K562 (cell line): ENCODE results near the gene ZMYM2. TPM values are rescaled to one million over a fixed set of nuclear protein-coding genes. Genes with fewer than 3 reads are reported as not detected.

Source experiments
- ATAC-seq: fragments of 200-7000 bp; cut with Tn5 transposase; 3 replicates; pipeline ENCODE4 v1.9.1; 2020; ENCODE audit warnings: moderate library complexity
- BruUV-seq: library from RNA; stranded (reverse); fragments of 400-500 nt; replicated peaks from 2 replicates; lab custom pipeline; 2021; lab: Mats Ljungman, UMichigan
- CTCF ChIA-PET: fragments of 300-600 bp; formaldehyde crosslinking; extraction: SDS; loops from one replicate; lab custom pipeline; 2021; ENCODE audit warnings: low intra/inter-chr PET ratio; lab: Yijun Ruan, JAX
- POLR2A ChIA-PET: fragments of 300-600, 350-650 bp; sonication (Branson Sonifier 250); formaldehyde crosslinking; extraction: SDS; loops from one replicate; lab custom pipeline; 2021; ENCODE audit warnings: antibody characterized with exemption, inconsistent platforms; lab: Yijun Ruan, JAX
- DNase-seq, 4 experiments: peaks; one replicate each; pipeline versions ENCODE4 v3.0.0 to v3.0.0-alpha.2; 2011 to 2018; ENCODE audit warnings: low spot score in 3 of 4, mixed read lengths in 3 of 4; ENCODE audit errors: extremely low read depth in 1 of 4
- FAIRE-seq: peaks from 2 replicates; lab custom pipeline; 2011; peaks lifted over from hg19 to GRCh38; lab: Jason Lieb, UNC
- H2AFZ ChIP-seq: 2 replicates; pipeline ENCODE4 v1.6.0; 2011; ENCODE audit warnings: low read depth, low read length, control low read depth, inconsistent platforms
- H3K27ac ChIP-seq: fragments of 200-600 bp; 3 replicates; pipeline ENCODE4 v1.8.0; 2011; ENCODE audit warnings: low read depth, mild to moderate bottlenecking, control low read depth, inconsistent platforms, low read length, moderate library complexity, mixed read lengths; ENCODE audit errors: extremely low read depth
- H3K27me3 ChIP-seq, 2 experiments: fragments of 300-600 bp in 1 of 2; 2 replicates in 1 of 2; 3 replicates in 1 of 2; pipeline versions ENCODE4 v1.6.0 to v1.8.0; 2011; ENCODE audit warnings: inconsistent platforms in 2 of 2, low read length in 2 of 2, mild to moderate bottlenecking in 1 of 2, mixed read lengths in 1 of 2, moderate library complexity in 1 of 2; ENCODE audit not compliant: control insufficient read depth in 2 of 2, insufficient read depth in 2 of 2
- H3K36me3 ChIP-seq: fragments of 300-600 bp; 3 replicates; pipeline ENCODE4 v1.8.0; 2011; ENCODE audit warnings: mild to moderate bottlenecking, low read length, inconsistent platforms; ENCODE audit not compliant: control insufficient read depth, insufficient read depth
- H3K4me1 ChIP-seq, 2 experiments: fragments of 200-600 bp in 1 of 2; replicated peaks in 1 of 2; 2 replicates in 1 of 2; 3 replicates in 1 of 2; pipeline versions ENCODE4 v1.5.1 to v1.8.0; 2011; ENCODE audit warnings: inconsistent platforms in 2 of 2, low read length in 2 of 2, mild to moderate bottlenecking in 1 of 2, mixed read lengths in 1 of 2, moderate library complexity in 1 of 2; ENCODE audit not compliant: control insufficient read depth in 2 of 2, insufficient read depth in 2 of 2
- H3K4me2 ChIP-seq: 2 replicates; pipeline ENCODE4 v1.6.1; 2011; ENCODE audit warnings: low read length, control low read depth, inconsistent platforms, mixed read lengths; ENCODE audit not compliant: insufficient read depth
- H3K4me3 ChIP-seq: fragments of 200-600 bp; sonication (generic), shearing (Covaris generic); 2 replicates; pipeline ENCODE4 v1.5.1; 2016; ENCODE audit warnings: control low read depth, inconsistent platforms
- H3K79me2 ChIP-seq: fragments of 200-600 bp; 3 replicates; pipeline ENCODE4 v1.8.0; 2011; ENCODE audit warnings: low read length, inconsistent platforms; ENCODE audit not compliant: control insufficient read depth, insufficient read depth
- H3K9ac ChIP-seq, 2 experiments: 2 replicates each; pipeline versions ENCODE4 v1.6.0 to v1.6.1; 2011; ENCODE audit warnings: low read depth in 2 of 2, low read length in 2 of 2, control low read depth in 1 of 2, inconsistent platforms in 1 of 2, mild to moderate bottlenecking in 1 of 2, mixed read lengths in 1 of 2; ENCODE audit not compliant: insufficient read depth in 1 of 2
- H3K9me1 ChIP-seq: one replicate; pipeline ENCODE4 v1.6.0; 2011; ENCODE audit warnings: inconsistent platforms, mild to moderate bottlenecking, low read length, moderate library complexity; ENCODE audit not compliant: control insufficient read depth, insufficient read depth
- H3K9me3 ChIP-seq: replicated peaks from 2 replicates; pipeline ENCODE4 v1.5.1; 2011; ENCODE audit warnings: low read depth, low read length, inconsistent platforms; ENCODE audit not compliant: control insufficient read depth, insufficient read depth
- H4K20me1 ChIP-seq: replicated peaks from 2 replicates; pipeline ENCODE4 v1.6.1; 2011; ENCODE audit warnings: low read length, inconsistent platforms, mixed read lengths; ENCODE audit not compliant: control insufficient read depth, insufficient read depth
- GATAD2B ChIP-seq: fragments of 450-650 bp; IDR thresholded peaks from 2 replicates; pipeline ENCODE4 v1.6.1; 2017; ENCODE audit warnings: mild to moderate bottlenecking, borderline replicate concordance
- MXD1 ChIP-seq: fragments of 250-450 bp; sonication (Bioruptor Pico); IDR thresholded peaks from 2 replicates; pipeline ENCODE4 v1.8.0; 2021; ENCODE audit warnings: borderline replicate concordance, mild to moderate bottlenecking, moderate library complexity; ENCODE audit not compliant: poor library complexity, severe bottlenecking
- NRF1 ChIP-seq, 2 experiments: fragments of 450-650 bp; IDR thresholded peaks in 1 of 2; conservative IDR thresholded peaks in 1 of 2; 2 replicates each; pipeline ENCODE4 v1.6.1; 2014; ENCODE audit warnings: mild to moderate bottlenecking in 2 of 2
- PHB ChIP-seq: fragments of 250-450 bp; sonication (Bioruptor Pico); IDR thresholded peaks from 2 replicates; pipeline ENCODE4 v1.5.0; 2021
- PRMT5 ChIP-seq: sonication (generic); formaldehyde crosslinking; IDR thresholded peaks from 2 replicates; pipeline ENCODE4 v1.5.0; 2020; ENCODE audit warnings: missing genetic modification reagents
- PTTG1 ChIP-seq: fragments of 450-650 bp; IDR thresholded peaks from 2 replicates; pipeline ENCODE4 v1.6.1; 2016; ENCODE audit warnings: low read depth, mild to moderate bottlenecking, missing genetic modification characterization, missing compliant biosample characterization
- RAD51 ChIP-seq: fragments of 450-650 bp; IDR thresholded peaks from 2 replicates; pipeline ENCODE4 v1.7.1; 2016; ENCODE audit warnings: low read depth, mild to moderate bottlenecking, borderline replicate concordance
- RHOXF2B ChIP-seq: fragments of 250-450 bp; sonication (Bioruptor Pico); conservative IDR thresholded peaks from 2 replicates; pipeline ENCODE4 v1.5.1; 2021
- TCF7 ChIP-seq: sonication (generic); IDR thresholded peaks from 2 replicates; pipeline ENCODE4 v1.6.1; 2016; ENCODE audit warnings: antibody characterized with exemption, borderline replicate concordance
- U2AF2 ChIP-seq: fragments of 200-400 bp; formaldehyde crosslinking; optimal IDR thresholded peaks from 2 replicates; pipeline ENCODE3; 2017; ENCODE audit warnings: low read depth, mild to moderate bottlenecking, low read length
- ZNF239 ChIP-seq: fragments of 250-450 bp; sonication (Bioruptor Pico); IDR thresholded peaks from 2 replicates; pipeline ENCODE4 v1.4.0; 2020; ENCODE audit warnings: mild to moderate bottlenecking
- ZNF384 ChIP-seq: IDR thresholded peaks from 2 replicates; pipeline ENCODE4 v1.6.1; 2012; ENCODE audit warnings: low read depth, low read length, improper control_type of control experiment
- ZSCAN32 ChIP-seq: fragments of 450-650 bp; formaldehyde crosslinking; IDR thresholded peaks from 2 replicates; pipeline ENCODE4 v1.4.0; 2020; ENCODE audit warnings: mild to moderate bottlenecking, moderate library complexity
- WGBS: fragments of 100-300 bp; shearing (Covaris generic); methylation state at CpG from one replicate; pipeline ENCODE4 v1.1.6; 2016; ENCODE audit warnings: low coverage, mixed read lengths; ENCODE audit not compliant: insufficient coverage; ENCODE audit errors: missing lambda C conversion rate; 5-methylcytosine and 5-hydroxymethylcytosine counted together
- in situ Hi-C: fragments of 300-500 bp; cut with MboI; formaldehyde crosslinking; loops from 4 replicates; pipeline ENCODE4 v1.15.0; 2018; ENCODE audit warnings: inconsistent platforms, mixed read lengths
- intact Hi-C: fragments of 100-400 bp; cut with micrococcal nuclease; formaldehyde crosslinking; loops from 2 replicates; pipeline ENCODE4 v1.14.2; 2022
- polyA plus RNA-seq, 8 experiments: library from polyadenylated mRNA; depleted of rRNA in 4 of 8; stranded (reverse) in 5 of 8; unstranded in 3 of 8; fragments of >200 nt; fragmentation: Nextera tagmentation in 2 of 8; fragmentation: Illumina TruSeq in 1 of 8; extraction: Ambion mirVana in 2 of 8; extraction: Trizol in 1 of 8; gene quantifications; 2 replicates each; pipeline versions ENCODE4 v1.2.1 to v1.2.3, GENCODE V29; 2011 to 2014; ENCODE audit warnings: inconsistent platforms in 1 of 8, missing spikeins in 1 of 8
- total RNA-seq, 7 experiments: library from RNA; depleted of rRNA in 6 of 7; stranded (reverse); fragments of >200 nt in 6 of 7; fragmentation: Illumina TruSeq in 2 of 7; extraction: Trizol in 2 of 7; gene quantifications; 2 replicates each; pipeline versions ENCODE4 v1.2.1 to v1.2.3, GENCODE V29; 2011 to 2021; ENCODE audit warnings: low replicate concordance in 1 of 7
- TF ChIP-seq, protein P1 (sequence below): fragments of 450-650 bp; formaldehyde crosslinking; IDR thresholded peaks from 2 replicates; pipeline ENCODE4 v1.4.0; 2020; ENCODE audit warnings: mild to moderate bottlenecking
- TF ChIP-seq, protein P2 (sequence below): sonication (generic); formaldehyde crosslinking; IDR thresholded peaks from 2 replicates; pipeline ENCODE4 v1.8.0; 2022; ENCODE audit warnings: mild to moderate bottlenecking, missing genetic modification reagents

Gene ZMYM2
- total and polyA plus RNA-seq, 9 of the 15 experiments (the other 6 are each of a cell fraction or from before 2014, with no cell fraction given), result 5.0 to 48.8 (median 26.8) TPM

- DNase-seq (no peak), ATAC-seq (no peak), FAIRE-seq (no peak)
- in situ Hi-C loops, result no loop called here
- TF ChIP-seq, protein P1, sequence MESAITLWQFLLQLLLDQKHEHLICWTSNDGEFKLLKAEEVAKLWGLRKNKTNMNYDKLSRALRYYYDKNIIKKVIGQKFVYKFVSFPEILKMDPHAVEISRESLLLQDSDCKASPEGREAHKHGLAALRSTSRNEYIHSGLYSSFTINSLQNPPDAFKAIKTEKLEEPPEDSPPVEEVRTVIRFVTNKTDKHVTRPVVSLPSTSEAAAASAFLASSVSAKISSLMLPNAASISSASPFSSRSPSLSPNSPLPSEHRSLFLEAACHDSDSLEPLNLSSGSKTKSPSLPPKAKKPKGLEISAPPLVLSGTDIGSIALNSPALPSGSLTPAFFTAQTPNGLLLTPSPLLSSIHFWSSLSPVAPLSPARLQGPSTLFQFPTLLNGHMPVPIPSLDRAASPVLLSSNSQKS (CRISPR knock-in tag), result no peak
- no peak for TF ChIP-seq U2AF2
- no peak for TF ChIP-seq GATAD2B
- TF ChIP-seq, protein P2, sequence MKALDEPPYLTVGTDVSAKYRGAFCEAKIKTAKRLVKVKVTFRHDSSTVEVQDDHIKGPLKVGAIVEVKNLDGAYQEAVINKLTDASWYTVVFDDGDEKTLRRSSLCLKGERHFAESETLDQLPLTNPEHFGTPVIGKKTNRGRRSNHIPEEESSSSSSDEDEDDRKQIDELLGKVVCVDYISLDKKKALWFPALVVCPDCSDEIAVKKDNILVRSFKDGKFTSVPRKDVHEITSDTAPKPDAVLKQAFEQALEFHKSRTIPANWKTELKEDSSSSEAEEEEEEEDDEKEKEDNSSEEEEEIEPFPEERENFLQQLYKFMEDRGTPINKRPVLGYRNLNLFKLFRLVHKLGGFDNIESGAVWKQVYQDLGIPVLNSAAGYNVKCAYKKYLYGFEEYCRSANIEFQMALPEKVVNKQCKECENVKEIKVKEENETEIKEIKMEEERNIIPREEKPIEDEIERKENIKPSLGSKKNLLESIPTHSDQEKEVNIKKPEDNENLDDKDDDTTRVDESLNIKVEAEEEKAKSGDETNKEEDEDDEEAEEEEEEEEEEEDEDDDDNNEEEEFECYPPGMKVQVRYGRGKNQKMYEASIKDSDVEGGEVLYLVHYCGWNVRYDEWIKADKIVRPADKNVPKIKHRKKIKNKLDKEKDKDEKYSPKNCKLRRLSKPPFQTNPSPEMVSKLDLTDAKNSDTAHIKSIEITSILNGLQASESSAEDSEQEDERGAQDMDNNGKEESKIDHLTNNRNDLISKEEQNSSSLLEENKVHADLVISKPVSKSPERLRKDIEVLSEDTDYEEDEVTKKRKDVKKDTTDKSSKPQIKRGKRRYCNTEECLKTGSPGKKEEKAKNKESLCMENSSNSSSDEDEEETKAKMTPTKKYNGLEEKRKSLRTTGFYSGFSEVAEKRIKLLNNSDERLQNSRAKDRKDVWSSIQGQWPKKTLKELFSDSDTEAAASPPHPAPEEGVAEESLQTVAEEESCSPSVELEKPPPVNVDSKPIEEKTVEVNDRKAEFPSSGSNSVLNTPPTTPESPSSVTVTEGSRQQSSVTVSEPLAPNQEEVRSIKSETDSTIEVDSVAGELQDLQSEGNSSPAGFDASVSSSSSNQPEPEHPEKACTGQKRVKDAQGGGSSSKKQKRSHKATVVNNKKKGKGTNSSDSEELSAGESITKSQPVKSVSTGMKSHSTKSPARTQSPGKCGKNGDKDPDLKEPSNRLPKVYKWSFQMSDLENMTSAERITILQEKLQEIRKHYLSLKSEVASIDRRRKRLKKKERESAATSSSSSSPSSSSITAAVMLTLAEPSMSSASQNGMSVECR (CRISPR knock-in tag), result no peak
- TF ChIP-seq PTTG1 (tag), result no peak
- TF ChIP-seq PRMT5, result no peak
- TF ChIP-seq ZNF384, result no peak
- no peak for TF ChIP-seq MXD1 (CRISPR knock-in tag)
- TF ChIP-seq RAD51, result no peak
- TF ChIP-seq TCF7, result no peak
- no peak for TF ChIP-seq ZNF239 (CRISPR knock-in tag)
- no peak for TF ChIP-seq RHOXF2B (CRISPR knock-in tag)
- TF ChIP-seq PHB, result no peak
- no peak for TF ChIP-seq NRF1 (conservative IDR thresholded peaks at IDR 0.05 in 1 of 2, IDR thresholded peaks at IDR 0.05 in 1 of 2)
- TF ChIP-seq ZSCAN32, result no peak
- Histone ChIP-seq H3K27ac (no peak overlapping the region), H3K4me2 (no peak overlapping the region), H3K4me3 (no peak overlapping the region), H4K20me1 (peaks cover 4% of the 10 kb centered on the region; the same call in 1 of the 2 replicates), H3K36me3 (peaks cover 13% of the 10 kb centered on the region), H3K27me3 (no peaks in the 10 kb centered on the region), H3K9ac (no peak overlapping the region), H3K4me1 (no peaks in the 10 kb centered on the region), H3K79me2 (peaks cover 18% of the 10 kb centered on the region; the same call in 1 of the 3 replicates), H2AFZ (no peak overlapping the region), H3K9me1 (no peaks in the 10 kb centered on the region), H3K9me3 (no peaks in the 10 kb centered on the region)
- no TSS peak for BruUV-seq
- 68% methylated on average over 2 of the region's 2 CpGs for WGBS
- intact Hi-C loops, result no loop called here
- CTCF ChIA-PET, result no interaction called here
- POLR2A ChIA-PET, result no interaction called here
Observed at GRCh38 chr13:19991531-19991930, 33.0 kb downstream of the ZMYM2 start.
